ENCODE data around the gene LHX8.

The LHX8 gene

DNA sequence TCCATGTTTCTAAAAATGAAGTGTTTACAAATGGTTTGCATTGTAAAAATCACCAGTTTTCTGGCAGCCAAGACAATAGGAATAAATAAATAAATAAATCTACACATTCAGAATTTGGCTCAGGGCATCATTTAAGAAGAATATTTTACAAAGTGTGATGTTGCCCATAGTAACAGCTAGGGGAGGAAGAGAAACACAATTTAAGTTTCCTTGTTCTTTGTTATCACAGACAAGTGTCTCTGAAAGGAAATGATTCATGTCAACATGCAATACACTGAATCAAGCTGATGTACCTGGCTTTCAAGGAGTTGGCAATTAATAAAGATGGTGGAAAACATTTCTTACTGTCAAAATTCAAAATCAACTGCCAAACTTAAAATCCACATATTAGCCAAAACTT, 74.7 kb downstream of the LHX8 start:
- DNase-seq = no peak

Data from retina (tissue), 1 donor.